ENCODE results near the gene CERS4.

- TF ChIP-seq CTCF (IDR thresholded peaks at IDR 0.05): no peak
- TF ChIP-seq EZH2 (IDR thresholded peaks at IDR 0.05; ENCODE audit: borderline replicate concordance, insufficient read depth, low read depth, low read length, poor library complexity, severe bottlenecking): no peak
These were observed 98.3 kb downstream of the CERS4 start for GRCh38 chr19:8307400-8307964.
